Activated B cell treated with CpG ODN at 0.5 μM for 24 hours (primary cell): ENCODE data around the gene GORASP1. TPM values are rescaled to one million over a fixed set of nuclear protein-coding genes. Genes with fewer than 3 reads are reported as not detected.

ENCODE experiments used
- ATAC-seq: fragments of 200-7000 bp; cut with Tn5 transposase; one replicate; pipeline ENCODE4 v1.10.0; 2021; ENCODE audit warnings: low read depth, mild to moderate bottlenecking, moderate library complexity
- CTCF ChIA-PET: fragments of 350-600 bp; sonication (Branson Sonifier 250); formaldehyde crosslinking; loops from one replicate; lab custom pipeline; 2021; ENCODE audit warnings: antibody characterized with exemption; lab: Charles Lee
- POLR2A ChIA-PET: fragments of 350-600 bp; sonication (Branson Sonifier 250); formaldehyde crosslinking; loops from one replicate; lab custom pipeline; 2021; ENCODE audit warnings: antibody characterized with exemption; lab: Charles Lee
- DNase-seq: peaks from one replicate; pipeline ENCODE4 v3.0.0; 2022
- H3K27ac Mint-ChIP-seq: one replicate; pipeline ENCODE4 v1.8.0; 2020; ENCODE audit warnings: mixed read lengths
- H3K27me3 Mint-ChIP-seq: one replicate; pipeline ENCODE4 v1.8.0; 2021; ENCODE audit warnings: mixed read lengths
- H3K36me3 Mint-ChIP-seq: one replicate; pipeline ENCODE4 v1.8.0; 2021; ENCODE audit warnings: low read depth, mixed read lengths
- H3K4me1 Mint-ChIP-seq: one replicate; pipeline ENCODE4 v1.8.0; 2021; ENCODE audit warnings: mixed read lengths
- H3K4me3 Mint-ChIP-seq: one replicate; pipeline ENCODE4 v1.8.0; 2020; ENCODE audit warnings: mild to moderate bottlenecking, mixed read lengths
- H3K9me3 Mint-ChIP-seq: one replicate; pipeline ENCODE4 v1.8.0; 2020; ENCODE audit warnings: mixed read lengths
- intact Hi-C: fragments of 100-400 bp; cut with micrococcal nuclease; formaldehyde crosslinking; loops from one replicate; pipeline ENCODE4 v1.15.1; 2024
- total RNA-seq: library from RNA; stranded (reverse); gene quantifications from 2 replicates; pipeline ENCODE4 v1.2.3, GENCODE V29; 2022
- TF ChIP-seq, protein P1 (sequence below): fragments of 200-600 bp; IDR thresholded peaks from one replicate; pipeline ENCODE4 v1.8.0; 2022; ENCODE audit warnings: antibody characterized with exemption, mild to moderate bottlenecking

The GORASP1 gene
- total RNA-seq, 1 donor from 2014 or later: 47.8 TPM

DNA sequence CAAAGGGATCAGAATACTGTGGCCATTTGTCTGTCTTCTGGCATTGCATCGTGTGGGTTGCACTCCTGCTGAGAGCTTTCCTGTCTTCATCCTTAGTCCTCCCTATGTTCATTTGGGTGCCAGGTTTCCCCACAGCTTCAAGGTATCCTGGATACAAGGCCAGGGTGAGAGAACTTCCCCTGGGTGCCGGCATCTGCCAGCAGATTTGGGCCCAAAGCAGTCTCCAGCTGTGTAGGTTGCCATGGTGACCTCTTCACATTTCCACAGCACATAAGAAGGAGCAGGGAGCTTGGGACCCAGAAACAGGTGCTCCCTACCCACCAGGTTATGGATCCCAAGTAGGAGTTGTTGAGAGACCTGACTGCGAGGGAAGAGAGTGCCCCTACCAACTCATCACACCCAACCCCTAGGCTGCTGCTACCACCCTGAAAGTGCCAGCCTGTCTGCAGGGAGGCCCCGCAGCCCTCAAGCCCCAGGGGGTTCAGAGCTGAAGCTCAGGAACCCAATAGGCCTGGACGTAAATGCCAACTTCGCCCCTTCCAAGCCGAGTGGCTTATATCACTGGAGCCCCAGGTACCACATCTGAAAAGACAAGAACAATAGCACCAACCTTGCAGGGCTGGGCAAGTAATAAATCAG, 20.0 kb upstream of the GORASP1 start:
- Mint-ChIP-seq H3K9me3 (no peaks in the 10 kb centered on the region), H3K27ac (peak overlapping the region; percentile 59), H3K4me1 (peaks cover 50% of the 10 kb centered on the region), H3K4me3 (peak overlapping the region; percentile 21), H3K27me3 (no peaks in the 10 kb centered on the region), H3K36me3 (peaks cover 34% of the 10 kb centered on the region)
- intact Hi-C loops: no loop called here
- DNase-seq (no peak), ATAC-seq (no peak)
- POLR2A ChIA-PET: interaction anchor here (0.7 to 3.6 kb wide), 8 partner anchors 9 to 257 kb away, joined by 3 to 42 read pairs (median 4); no protein-coding TSS in a partner anchor
- TF ChIP-seq, protein P1, sequence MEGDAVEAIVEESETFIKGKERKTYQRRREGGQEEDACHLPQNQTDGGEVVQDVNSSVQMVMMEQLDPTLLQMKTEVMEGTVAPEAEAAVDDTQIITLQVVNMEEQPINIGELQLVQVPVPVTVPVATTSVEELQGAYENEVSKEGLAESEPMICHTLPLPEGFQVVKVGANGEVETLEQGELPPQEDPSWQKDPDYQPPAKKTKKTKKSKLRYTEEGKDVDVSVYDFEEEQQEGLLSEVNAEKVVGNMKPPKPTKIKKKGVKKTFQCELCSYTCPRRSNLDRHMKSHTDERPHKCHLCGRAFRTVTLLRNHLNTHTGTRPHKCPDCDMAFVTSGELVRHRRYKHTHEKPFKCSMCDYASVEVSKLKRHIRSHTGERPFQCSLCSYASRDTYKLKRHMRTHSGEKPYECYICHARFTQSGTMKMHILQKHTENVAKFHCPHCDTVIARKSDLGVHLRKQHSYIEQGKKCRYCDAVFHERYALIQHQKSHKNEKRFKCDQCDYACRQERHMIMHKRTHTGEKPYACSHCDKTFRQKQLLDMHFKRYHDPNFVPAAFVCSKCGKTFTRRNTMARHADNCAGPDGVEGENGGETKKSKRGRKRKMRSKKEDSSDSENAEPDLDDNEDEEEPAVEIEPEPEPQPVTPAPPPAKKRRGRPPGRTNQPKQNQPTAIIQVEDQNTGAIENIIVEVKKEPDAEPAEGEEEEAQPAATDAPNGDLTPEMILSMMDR: no peak
- CTCF ChIA-PET: interaction anchor here (0.9 to 4.2 kb wide), 8 partner anchors 19 to 164 kb away, joined by 3 to 37 read pairs (median 4); no protein-coding TSS in a partner anchor

DNA sequence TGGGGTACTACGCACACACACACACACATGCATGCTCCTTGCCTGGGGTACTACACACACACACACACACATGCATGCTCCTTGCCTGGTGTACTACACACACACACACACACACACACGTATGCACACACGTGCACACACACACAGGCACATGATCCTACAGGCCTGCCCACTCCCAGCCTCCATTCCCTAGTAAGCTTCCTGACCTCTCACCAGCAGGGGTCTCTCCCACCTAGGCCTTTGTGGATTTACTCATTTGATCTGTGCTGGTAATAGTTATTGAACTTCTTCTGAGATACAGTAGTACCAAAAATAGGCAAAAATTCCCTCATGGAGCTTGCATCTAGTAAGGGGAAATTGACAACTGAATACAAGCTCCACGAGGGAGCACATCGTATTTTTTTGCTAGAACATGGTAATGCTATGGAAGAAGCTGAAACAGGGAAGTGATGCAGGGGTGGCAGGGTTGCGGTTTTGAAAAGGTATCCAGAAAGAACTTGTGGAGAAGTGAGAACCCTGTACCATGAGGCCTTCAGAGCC, 19.2 kb upstream of the GORASP1 start:
- Mint-ChIP-seq H3K4me1 (peaks cover 58% of the 10 kb centered on the region), H3K27me3 (no peaks in the 10 kb centered on the region), H3K4me3 (peak overlapping the region; percentile 1), H3K9me3 (no peaks in the 10 kb centered on the region), H3K36me3 (peaks cover 28% of the 10 kb centered on the region), H3K27ac (no peak overlapping the region)
- ChIA-PET POLR2A (interaction anchor here (0.7 to 3.6 kb wide), 6 partner anchors 8 to 258 kb away, joined by 3 to 42 read pairs (median 6); no protein-coding TSS in a partner anchor), CTCF (interaction anchor here (0.8 to 4.2 kb wide), 8 partner anchors 20 to 165 kb away, joined by 3 to 37 read pairs (median 4); no protein-coding TSS in a partner anchor)
- TF ChIP-seq, protein P1: no peak
- intact Hi-C loops: loop anchor here (1.0 kb wide), 1 partner anchor 162 kb away; no protein-coding TSS in a partner anchor
- ATAC-seq (peak; percentile 38), DNase-seq (no peak)

DNA sequence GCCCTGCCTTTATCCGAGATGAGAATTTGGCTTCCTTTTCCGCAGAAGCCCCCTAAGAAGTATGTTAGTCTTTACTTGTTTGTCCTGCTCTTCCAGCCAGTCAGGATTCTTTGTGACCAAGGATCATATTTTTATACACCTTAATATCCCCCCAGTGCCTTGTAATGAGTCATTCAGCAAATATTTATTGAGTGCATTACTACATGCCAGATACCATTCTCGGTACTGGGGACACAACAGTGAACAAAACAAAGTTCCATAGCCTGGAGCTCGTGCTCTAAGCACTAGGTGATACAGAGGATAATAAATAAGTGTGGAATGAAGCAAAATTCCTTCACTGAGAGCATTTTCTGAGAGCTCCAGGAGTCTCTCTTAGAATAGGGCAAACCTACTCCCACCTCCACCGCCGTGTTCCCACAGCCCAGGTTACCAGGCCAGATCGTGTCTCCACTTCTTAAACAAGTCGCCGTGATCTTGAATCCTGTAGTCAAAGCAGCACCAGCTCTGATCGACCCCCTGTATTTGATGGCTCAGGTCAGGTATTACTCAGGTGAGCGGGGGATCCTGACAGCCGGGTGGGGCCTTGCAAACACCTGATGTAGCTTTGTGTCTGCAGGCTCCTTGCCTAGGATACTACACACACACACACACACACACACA, 18.5 kb upstream of the GORASP1 start:
- ChIA-PET CTCF (interaction anchor here (0.8 to 4.2 kb wide), 6 partner anchors 21 to 165 kb away, joined by 3 to 37 read pairs (median 4); no protein-coding TSS in a partner anchor), POLR2A (interaction anchor here (1.7 to 3.6 kb wide), 2 partner anchors 10 to 22 kb away, joined by 4 to 42 read pairs; no protein-coding TSS in a partner anchor)
- Mint-ChIP-seq H3K9me3 (no peaks in the 10 kb centered on the region), H3K4me1 (peaks cover 64% of the 10 kb centered on the region), H3K4me3 (no peak overlapping the region), H3K36me3 (peaks cover 23% of the 10 kb centered on the region), H3K27ac (no peak overlapping the region), H3K27me3 (no peaks in the 10 kb centered on the region)
- intact Hi-C loops: loop anchor here (1.0 kb wide), 1 partner anchor 162 kb away; no protein-coding TSS in a partner anchor
- TF ChIP-seq, protein P1: no peak
- ATAC-seq (no peak), DNase-seq (no peak)

DNA sequence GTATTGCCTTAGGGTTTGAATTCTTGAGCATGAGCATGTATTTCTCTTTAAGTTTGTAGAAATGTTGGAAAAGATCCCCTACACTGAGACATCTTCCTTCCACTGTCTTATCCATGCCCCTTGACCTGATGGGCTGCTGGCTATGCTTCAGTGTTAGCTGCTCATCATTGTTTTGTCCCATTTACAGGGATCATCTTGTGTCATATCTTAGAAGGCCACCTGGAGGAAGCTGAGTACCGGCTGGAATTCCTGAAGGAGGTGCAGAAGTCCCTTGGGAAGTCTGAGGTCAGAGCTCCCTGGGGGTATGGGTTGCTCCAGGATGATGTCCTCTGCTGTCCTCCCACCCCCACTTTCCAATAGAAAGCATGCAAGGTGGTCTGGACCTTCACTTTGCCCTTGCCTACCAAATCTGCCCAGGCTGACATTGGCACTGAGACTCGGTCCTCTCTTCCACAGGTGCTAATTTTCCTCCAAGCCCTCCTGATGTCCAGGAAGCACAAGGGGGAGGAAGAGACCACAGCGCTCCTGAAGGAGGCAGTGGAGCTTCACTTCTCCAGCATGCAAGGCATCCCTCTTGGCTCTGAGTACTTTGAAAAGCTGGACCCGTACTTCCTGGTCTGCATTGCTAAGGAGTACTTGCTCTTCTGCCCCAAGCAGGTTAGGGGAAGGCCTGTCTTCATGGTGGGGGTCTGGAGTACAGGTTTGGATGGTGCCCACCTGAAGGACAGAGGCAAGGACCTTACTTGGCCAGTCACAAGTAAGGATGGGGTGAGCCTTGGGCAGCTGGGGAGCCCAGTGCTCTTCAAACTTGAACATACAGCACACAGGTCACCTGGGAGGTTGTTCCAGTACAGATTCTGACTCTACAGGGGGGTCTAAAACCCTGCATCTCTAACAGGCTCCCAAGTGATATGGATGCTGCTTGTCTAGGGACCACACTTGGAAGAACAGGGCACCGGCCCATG, 17.7 kb upstream of the GORASP1 start:
- DNase-seq: no peak
- H3K27ac Mint-ChIP-seq: no peak overlapping the region
- H3K36me3 Mint-ChIP-seq: peaks cover 20% of the 10 kb centered on the region
- ChIA-PET POLR2A (interaction anchor here (0.6 to 1.0 kb wide), 2 partner anchors 17 to 172 kb away, joined by 5 to 10 read pairs; no protein-coding TSS in a partner anchor), CTCF (interaction anchor here (4.1 to 4.2 kb wide), 2 partner anchors 163 to 166 kb away, joined by 26 to 37 read pairs; no protein-coding TSS in a partner anchor)
- TF ChIP-seq, protein P1: no peak
- H3K4me1 Mint-ChIP-seq: peaks cover 71% of the 10 kb centered on the region
- intact Hi-C loops: no loop called here
- ATAC-seq: no peak
- no peak overlapping the region for H3K4me3 Mint-ChIP-seq
- no peaks in the 10 kb centered on the region for H3K9me3 Mint-ChIP-seq
- H3K27me3 Mint-ChIP-seq: no peaks in the 10 kb centered on the region
